Esophagus squamous epithelium (tissue), 4 donors: Measurements from ENCODE around the gene PPFIBP1.

Experiments used
- CTCF ChIP-seq, 6 experiments: fragments of 450-650 bp in 4 of 6; fragments of 200-600 bp in 2 of 6; sonication (generic) in 2 of 6; IDR thresholded peaks; one replicate each; pipeline ENCODE4 v1.5.1; 2016 to 2019; ENCODE audit warnings: antibody characterized with exemption in 6 of 6, mild to moderate bottlenecking in 4 of 6, moderate library complexity in 4 of 6
- POLR2A ChIP-seq, 4 donors: fragments of 450-650 bp; IDR thresholded peaks; one replicate each; pipeline ENCODE4 v1.6.1; 2017; ENCODE audit warnings: antibody characterized with exemption in 4 of 4, mild to moderate bottlenecking in 4 of 4, moderate library complexity in 3 of 4

- TF ChIP-seq CTCF (IDR thresholded peaks at IDR 0.05) (no peak), POLR2A (IDR thresholded peaks at IDR 0.05) (no peak)
Measured at GRCh38 chr12:27666510-27666909, 142.5 kb downstream of the PPFIBP1 start.
